Fibroblast of lung (primary cell): Measurements from ENCODE around the gene IGF2BP2. TPM values are rescaled to one million over a fixed set of nuclear protein-coding genes. Genes with fewer than 3 reads are reported as not detected.

Experiments
- DNase-seq, 2 donors: peaks; one replicate each; pipeline versions ENCODE4 v3.0.0 to v3.0.0-alpha.2; 2010; ENCODE audit warnings: low read depth in 2 of 2
- H2AFZ ChIP-seq: 2 replicates; pipeline ENCODE4 v1.5.1; 2012; ENCODE audit warnings: low read length, control low read depth, inconsistent platforms
- H3K27ac ChIP-seq: 2 replicates; pipeline ENCODE4 v1.5.1; 2011; ENCODE audit warnings: low read length, control low read depth; ENCODE audit not compliant: insufficient read depth
- H3K27me3 ChIP-seq: 2 replicates; pipeline ENCODE4 v1.5.1; 2011; ENCODE audit warnings: mild to moderate bottlenecking, low read length; ENCODE audit not compliant: control insufficient read depth, insufficient read depth
- H3K36me3 ChIP-seq: 2 replicates; pipeline ENCODE4 v1.5.1; 2011; ENCODE audit warnings: low read length; ENCODE audit not compliant: control insufficient read depth, insufficient read depth
- H3K4me1 ChIP-seq: 2 replicates; pipeline ENCODE4 v1.5.1; 2011; ENCODE audit warnings: low read length; ENCODE audit not compliant: control insufficient read depth, insufficient read depth; ENCODE audit errors: extremely low read depth
- H3K4me2 ChIP-seq: 2 replicates; pipeline ENCODE4 v1.5.1; 2011; ENCODE audit warnings: low read length, control low read depth; ENCODE audit not compliant: insufficient read depth; ENCODE audit errors: extremely low read depth
- H3K4me3 ChIP-seq, 4 experiments: fragments of 200-600 bp in 1 of 4; sonication (generic) in 1 of 4; replicated peaks in 1 of 4; 2 replicates each; pipeline ENCODE4 v1.5.1; 2011 to 2016; ENCODE audit warnings: low read length in 4 of 4, low read depth in 3 of 4, mild to moderate bottlenecking in 3 of 4, control low read depth in 2 of 4, inconsistent platforms in 1 of 4, mixed read lengths in 1 of 4; ENCODE audit not compliant: insufficient read depth in 1 of 4; ENCODE audit errors: control extremely low read depth in 1 of 4
- H3K79me2 ChIP-seq: 2 replicates; pipeline ENCODE4 v1.5.1; 2012; ENCODE audit warnings: mild to moderate bottlenecking, low read length, inconsistent platforms; ENCODE audit not compliant: control insufficient read depth, insufficient read depth
- H3K9ac ChIP-seq: 2 replicates; pipeline ENCODE4 v1.5.1; 2011; ENCODE audit warnings: mild to moderate bottlenecking, low read length, control low read depth; ENCODE audit not compliant: insufficient read depth
- H3K9me3 ChIP-seq: 2 replicates; pipeline ENCODE4 v1.5.1; 2012; ENCODE audit warnings: low read depth, low read length; ENCODE audit not compliant: control insufficient read depth, insufficient read depth
- H4K20me1 ChIP-seq: 2 replicates; pipeline ENCODE4 v1.5.1; 2011; ENCODE audit warnings: low read length; ENCODE audit not compliant: control insufficient read depth, insufficient read depth; ENCODE audit errors: extremely low read depth
- EZH2 ChIP-seq: IDR thresholded peaks from 2 replicates; pipeline ENCODE4 v1.5.1; 2012; ENCODE audit warnings: low read length, control low read depth, mild to moderate bottlenecking; ENCODE audit errors: missing control alignments
- polyA plus RNA-seq, 2 donors: library from polyadenylated mRNA; depleted of rRNA in 1 of 2; stranded (reverse) in 1 of 2; unstranded in 1 of 2; fragments of >200 nt; gene quantifications; 2 replicates each; pipeline ENCODE4 v1.2.1, GENCODE V29; 2011 to 2012; ENCODE audit warnings: missing spikeins in 1 of 2
- total RNA-seq: library from RNA; depleted of rRNA; stranded (reverse); fragments of >200 nt; gene quantifications from 2 replicates; pipeline ENCODE4 v1.2.1, GENCODE V29; 2014
- TF ChIP-seq, protein P1 (sequence below), 2 donors: IDR thresholded peaks in 1 of 2; conservative IDR thresholded peaks in 1 of 2; 1 replicate in 1 of 2; 2 replicates in 1 of 2; pipeline ENCODE4 v1.5.1; 2011 to 2012; ENCODE audit warnings: low read length in 2 of 2, control low read depth in 1 of 2, inconsistent platforms in 1 of 2, low read depth in 1 of 2, mild to moderate bottlenecking in 1 of 2

Gene IGF2BP2
- total and polyA plus RNA-seq, 2 donors (not counting 1 experiment from before 2014, with no cell fraction given): 5.5 to 46.1 TPM

DNA sequence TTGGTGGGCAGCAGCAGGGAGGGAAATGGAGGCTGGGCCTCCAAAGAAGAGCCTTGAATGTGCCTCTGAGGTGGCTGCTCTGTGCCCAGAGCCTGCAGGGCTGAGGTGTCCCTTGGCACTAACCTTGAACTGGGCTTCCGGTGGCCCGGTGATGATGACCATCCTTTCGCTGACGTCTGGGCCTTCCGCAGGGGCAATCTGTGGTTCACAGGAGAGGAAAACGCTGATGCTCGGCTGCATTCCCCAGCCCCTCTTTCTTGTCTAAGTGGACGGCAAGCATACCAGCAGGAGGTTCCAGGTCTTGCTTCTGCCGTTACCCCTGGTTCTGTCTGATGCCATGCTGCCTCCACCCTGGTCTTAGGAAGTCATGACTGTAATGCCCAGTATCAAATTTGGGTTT is 172.9 kb downstream of the IGF2BP2 start:
- no peaks in the 10 kb centered on the region for H3K79me2 ChIP-seq
- H3K4me3 ChIP-seq: no peak overlapping the region
- peaks cover 12% of the 10 kb centered on the region for H3K4me1 ChIP-seq
- H3K4me2 ChIP-seq: no peak overlapping the region
- no peaks in the 10 kb centered on the region for H3K27me3 ChIP-seq
- no peak for DNase-seq
- H3K9me3 ChIP-seq: no peaks in the 10 kb centered on the region
- H2AFZ ChIP-seq: no peak overlapping the region
- H3K27ac ChIP-seq: no peak overlapping the region
- H3K9ac ChIP-seq: no peak overlapping the region
- TF ChIP-seq, protein P1, sequence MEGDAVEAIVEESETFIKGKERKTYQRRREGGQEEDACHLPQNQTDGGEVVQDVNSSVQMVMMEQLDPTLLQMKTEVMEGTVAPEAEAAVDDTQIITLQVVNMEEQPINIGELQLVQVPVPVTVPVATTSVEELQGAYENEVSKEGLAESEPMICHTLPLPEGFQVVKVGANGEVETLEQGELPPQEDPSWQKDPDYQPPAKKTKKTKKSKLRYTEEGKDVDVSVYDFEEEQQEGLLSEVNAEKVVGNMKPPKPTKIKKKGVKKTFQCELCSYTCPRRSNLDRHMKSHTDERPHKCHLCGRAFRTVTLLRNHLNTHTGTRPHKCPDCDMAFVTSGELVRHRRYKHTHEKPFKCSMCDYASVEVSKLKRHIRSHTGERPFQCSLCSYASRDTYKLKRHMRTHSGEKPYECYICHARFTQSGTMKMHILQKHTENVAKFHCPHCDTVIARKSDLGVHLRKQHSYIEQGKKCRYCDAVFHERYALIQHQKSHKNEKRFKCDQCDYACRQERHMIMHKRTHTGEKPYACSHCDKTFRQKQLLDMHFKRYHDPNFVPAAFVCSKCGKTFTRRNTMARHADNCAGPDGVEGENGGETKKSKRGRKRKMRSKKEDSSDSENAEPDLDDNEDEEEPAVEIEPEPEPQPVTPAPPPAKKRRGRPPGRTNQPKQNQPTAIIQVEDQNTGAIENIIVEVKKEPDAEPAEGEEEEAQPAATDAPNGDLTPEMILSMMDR (conservative IDR thresholded peaks at IDR 0.05 in 1 of 2, IDR thresholded peaks at IDR 0.05 in 1 of 2; ENCODE audit: low read depth in 1 of 2, low read length in 2 of 2): no peak
- TF ChIP-seq EZH2: no peak
- H4K20me1 ChIP-seq: no peaks in the 10 kb centered on the region
- H3K36me3 ChIP-seq: peaks cover 26% of the 10 kb centered on the region

DNA sequence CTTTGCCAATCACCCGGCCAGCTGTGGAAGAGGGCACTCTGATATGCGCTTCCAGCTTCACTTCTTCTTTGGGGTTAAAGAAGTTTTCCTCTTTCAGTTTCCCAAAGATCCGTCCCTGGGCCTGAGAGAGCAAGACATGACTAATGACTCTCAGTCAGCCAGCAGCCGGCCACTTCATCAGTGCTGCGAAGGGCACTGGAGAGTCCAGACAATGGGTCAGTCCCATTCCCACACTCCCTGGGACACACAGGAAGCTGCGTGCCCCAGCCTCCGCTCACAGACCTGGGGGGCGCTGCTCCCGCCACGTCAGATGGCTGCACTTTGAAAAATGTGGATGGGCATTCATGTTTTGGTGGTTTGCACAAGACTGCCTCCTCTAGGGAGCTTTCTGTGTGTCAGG is 175.4 kb downstream of the IGF2BP2 start:
- no peaks in the 10 kb centered on the region for H3K4me1 ChIP-seq
- H3K79me2 ChIP-seq: no peaks in the 10 kb centered on the region
- TF ChIP-seq, protein P1 (conservative IDR thresholded peaks at IDR 0.05 in 1 of 2, IDR thresholded peaks at IDR 0.05 in 1 of 2; ENCODE audit: low read depth in 1 of 2, low read length in 2 of 2): no peak
- TF ChIP-seq EZH2: no peak
- DNase-seq: peak in 1 of 2 donors; percentile 70
- H3K27ac ChIP-seq: no peak overlapping the region
- H2AFZ ChIP-seq: no peak overlapping the region
- no peaks in the 10 kb centered on the region for H3K9me3 ChIP-seq
- peaks cover 32% of the 10 kb centered on the region for H3K36me3 ChIP-seq
- H4K20me1 ChIP-seq: no peaks in the 10 kb centered on the region
- no peaks in the 10 kb centered on the region for H3K27me3 ChIP-seq
- no peak overlapping the region for H3K9ac ChIP-seq
- no peak overlapping the region for H3K4me3 ChIP-seq
- no peak overlapping the region for H3K4me2 ChIP-seq

DNA sequence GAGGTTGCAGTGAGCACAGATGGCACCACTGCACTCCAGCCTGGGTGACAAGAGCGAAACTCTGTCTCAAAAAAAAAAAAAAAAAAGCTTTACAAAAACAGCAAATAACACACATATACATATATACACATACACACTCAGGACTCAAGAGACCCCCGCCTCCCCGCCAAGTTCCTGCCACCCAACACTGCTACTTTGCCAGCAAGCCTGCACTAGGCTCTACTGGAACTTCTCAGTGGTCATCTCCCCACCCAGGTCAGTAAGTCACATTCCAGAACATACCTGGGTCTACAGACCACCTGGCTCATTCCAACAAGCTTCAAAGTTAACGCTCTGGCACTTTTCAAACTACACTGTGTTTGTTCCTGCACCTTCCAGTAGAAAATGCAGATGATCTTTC is 176.4 kb downstream of the IGF2BP2 start:
- Histone ChIP-seq H3K4me1 (no peaks in the 10 kb centered on the region), H3K36me3 (peaks cover 26% of the 10 kb centered on the region), H3K27ac (no peak overlapping the region), H3K9ac (no peak overlapping the region), H4K20me1 (no peaks in the 10 kb centered on the region), H3K4me3 (no peak overlapping the region), H3K4me2 (no peak overlapping the region), H3K79me2 (no peaks in the 10 kb centered on the region), H3K9me3 (no peaks in the 10 kb centered on the region), H3K27me3 (no peaks in the 10 kb centered on the region), H2AFZ (no peak overlapping the region)
- no peak for DNase-seq
- TF ChIP-seq, protein P1 (conservative IDR thresholded peaks at IDR 0.05 in 1 of 2, IDR thresholded peaks at IDR 0.05 in 1 of 2; ENCODE audit: low read depth in 1 of 2, low read length in 2 of 2): no peak
- no peak for TF ChIP-seq EZH2
